NCI-H446 (cell line): ENCODE data around the gene SHB.

ENCODE experiments used
- DNase-seq, 2 experiments: peaks; one replicate each; lab custom pipeline; 2025; lab: John Stamatoyannopoulos, UW

Gene SHB

DNA sequence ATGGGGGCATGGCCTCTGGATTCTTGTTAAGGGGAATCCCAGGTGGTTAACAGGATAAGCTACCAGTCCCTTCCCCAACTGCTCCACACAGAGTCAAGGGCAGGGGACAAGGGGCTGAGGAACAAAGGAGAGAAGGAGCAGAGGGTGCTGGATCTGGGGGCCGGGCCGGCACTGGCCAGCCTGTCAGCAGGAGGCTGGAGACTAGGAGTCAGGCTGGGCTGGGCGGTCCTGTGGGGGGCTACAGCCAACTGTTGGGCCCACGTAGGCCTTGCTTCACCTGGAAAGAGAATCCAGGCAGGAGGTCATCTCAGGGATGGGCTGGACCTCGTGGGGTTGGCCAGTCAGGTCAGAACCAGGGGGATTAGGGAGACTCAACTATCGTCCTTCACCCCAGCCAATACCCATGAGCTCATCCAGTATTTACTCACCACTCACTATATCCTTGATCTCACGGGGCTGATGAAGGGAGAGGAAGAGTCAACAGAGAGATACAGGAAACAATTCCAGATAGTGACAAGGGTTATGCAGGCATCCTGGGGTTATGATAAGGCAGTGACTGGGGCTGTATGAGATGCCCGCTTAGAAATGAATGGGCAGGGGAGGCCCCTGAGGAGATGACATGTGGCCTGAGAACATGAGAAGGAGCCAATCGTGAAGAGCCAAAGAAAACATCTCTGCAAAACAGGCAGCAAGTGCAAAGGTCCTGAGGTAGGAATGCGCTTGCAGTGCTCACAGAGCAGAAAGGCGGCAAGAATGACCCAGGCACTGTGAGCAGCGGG is 117.2 kb downstream of the SHB start:
- DNase-seq: no peak

DNA sequence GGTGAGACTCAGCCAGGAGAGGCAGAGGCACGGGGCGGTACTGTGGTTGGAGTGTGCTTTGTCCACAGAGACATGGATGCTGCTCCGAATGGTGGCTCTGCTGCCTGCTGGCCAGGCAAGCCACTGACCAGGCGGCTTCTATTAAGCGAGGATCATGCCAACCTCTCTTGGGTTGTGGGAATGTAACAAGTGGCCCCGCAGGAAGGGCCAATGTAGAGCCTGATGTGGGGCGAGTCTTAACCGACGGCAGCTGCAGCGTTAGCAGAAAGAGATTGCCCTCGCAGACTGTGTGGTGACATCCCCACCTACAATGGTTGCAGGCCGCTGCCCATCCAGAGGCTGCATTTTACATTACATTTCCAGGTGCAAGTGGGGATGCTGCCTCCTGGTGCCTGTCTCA is 118.5 kb downstream of the SHB start:
- DNase-seq: no peak

- DNase-seq: no peak
Measured at GRCh38 chr9:37949576-37949975, 119.5 kb downstream of the SHB start.

GRCh38 chr9:37948417-37948980 is 120.5 kb downstream of the SHB start:
- DNase-seq: no peak

DNA sequence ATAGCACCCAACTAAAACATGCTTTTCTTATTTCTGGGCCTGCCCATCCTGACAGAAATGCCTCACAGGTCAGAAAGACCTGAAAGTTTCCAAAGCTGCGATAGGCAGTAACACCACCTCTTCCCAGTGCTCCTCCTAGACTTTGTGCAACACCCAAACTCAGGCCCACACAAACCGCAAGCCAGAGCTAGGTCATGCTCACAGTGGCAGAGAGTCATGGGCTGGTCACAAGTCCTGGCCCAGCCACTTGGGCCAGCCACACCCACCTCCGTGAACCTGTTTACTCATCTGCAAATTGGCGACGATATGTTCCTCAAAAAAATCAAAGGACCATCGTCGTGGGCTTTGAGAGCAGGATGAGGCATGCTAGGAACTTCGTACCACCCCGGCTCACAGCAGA is 121.0 kb downstream of the SHB start:
- DNase-seq: no peak

GRCh38 chr9:37947471-37947870 is 121.6 kb downstream of the SHB start:
- no peak for DNase-seq

DNA sequence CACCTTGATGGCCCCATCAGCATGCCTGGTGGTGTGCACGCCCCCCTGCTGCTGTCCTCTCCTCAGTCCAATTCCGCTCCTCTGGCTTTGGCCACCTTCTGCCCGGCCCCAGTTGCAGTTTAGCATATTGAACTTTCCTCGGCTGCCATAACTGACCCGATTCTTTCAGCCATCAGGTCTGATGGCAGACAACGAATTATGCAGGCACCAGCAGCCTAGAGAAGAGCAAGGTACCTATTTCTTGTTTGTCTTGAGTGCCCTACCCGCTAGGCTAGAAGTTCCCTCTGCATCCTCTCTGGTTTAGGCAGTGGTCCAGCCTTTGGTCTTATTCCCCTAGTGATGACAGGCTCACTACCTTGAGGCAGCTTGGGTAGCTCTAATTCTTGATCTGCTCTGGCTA is 122.1 kb downstream of the SHB start:
- DNase-seq: no peak

DNA sequence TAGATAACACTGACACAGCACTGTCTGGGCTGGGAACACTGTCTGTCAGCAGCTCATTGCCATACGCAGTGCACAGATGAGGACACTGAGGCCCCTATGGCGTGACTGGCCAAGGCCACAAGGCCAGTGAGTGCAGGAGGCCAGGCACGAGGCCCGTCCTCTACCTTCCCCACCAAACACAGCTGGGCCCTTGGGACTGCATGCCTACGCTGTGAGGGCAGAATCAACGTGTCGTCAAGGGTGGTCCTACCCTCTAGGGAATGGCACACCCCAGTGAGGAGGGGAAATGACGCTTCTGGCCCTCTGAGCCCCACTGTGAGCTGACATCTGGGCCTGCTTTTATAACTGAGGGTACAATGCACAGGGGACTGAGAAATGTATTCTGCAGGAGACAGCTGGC is 123.0 kb downstream of the SHB start:
- DNase-seq: no peak

DNA sequence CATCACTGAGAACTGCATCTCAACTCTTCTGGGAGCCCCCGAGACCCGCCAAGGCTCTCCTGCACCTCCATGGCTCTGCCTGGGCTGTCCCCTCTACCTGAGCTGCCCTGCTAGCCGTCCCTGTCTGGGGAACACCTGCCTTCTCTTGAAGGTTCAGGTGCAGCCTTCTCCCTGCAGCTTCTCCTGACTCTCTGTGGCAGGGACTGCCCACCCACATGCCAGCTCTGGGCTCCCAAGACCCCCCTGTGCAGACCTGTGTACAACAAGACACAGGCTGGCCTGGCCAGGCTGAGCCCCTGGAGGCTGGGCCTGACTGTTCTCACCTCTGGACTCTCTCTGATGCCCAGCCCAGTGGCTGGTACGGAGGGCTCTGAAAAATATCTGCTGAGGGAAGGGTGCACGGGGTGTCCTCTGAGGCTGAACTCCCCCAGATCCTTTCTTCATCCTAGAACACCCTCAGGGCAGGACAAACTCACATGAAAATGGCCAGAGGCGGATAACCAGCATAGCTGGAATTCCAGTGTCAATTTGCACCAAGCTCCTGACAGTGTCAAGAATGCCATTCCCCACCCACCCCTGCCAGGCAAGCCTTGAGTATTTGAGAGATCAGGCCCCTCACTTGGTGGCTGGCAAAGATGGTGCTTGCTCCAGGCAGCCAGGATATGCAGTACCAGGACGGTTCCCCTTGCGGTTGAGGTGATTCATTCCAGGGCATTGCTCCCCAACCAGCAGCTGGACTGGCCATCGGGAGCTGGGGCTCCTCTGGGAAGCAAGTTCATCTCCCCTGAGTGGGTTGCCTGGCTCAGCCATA is 124.2 kb downstream of the SHB start:
- no peak for DNase-seq

GRCh38 chr9:37944266-37944650 is 124.8 kb downstream of the SHB start:
- DNase-seq: no peak

- DNase-seq: no peak
Measured at GRCh38 chr9:37943345-37944265, 125.4 kb downstream of the SHB start.

GRCh38 chr9:37942621-37943344 is 126.2 kb downstream of the SHB start:
- DNase-seq: no peak

DNA sequence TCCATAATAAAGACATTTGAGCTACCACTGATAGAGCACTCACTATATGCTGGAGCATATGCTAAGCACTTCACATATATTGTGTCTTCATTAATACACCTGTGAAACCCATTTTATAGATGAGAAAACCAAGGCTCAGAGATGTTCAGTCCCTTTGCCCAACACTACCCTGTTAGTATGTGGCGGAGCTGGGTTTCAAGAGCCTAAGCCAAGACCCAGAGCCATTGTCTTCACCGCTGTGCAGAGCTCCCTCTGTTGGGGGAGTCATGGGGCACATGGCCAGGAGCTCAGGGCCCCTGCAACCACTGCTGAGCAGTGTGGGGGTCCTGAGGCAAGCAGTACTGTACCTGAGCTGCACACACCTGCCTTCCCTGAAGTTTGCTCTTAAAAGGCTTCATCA is 127.8 kb downstream of the SHB start:
- DNase-seq: no peak

DNA sequence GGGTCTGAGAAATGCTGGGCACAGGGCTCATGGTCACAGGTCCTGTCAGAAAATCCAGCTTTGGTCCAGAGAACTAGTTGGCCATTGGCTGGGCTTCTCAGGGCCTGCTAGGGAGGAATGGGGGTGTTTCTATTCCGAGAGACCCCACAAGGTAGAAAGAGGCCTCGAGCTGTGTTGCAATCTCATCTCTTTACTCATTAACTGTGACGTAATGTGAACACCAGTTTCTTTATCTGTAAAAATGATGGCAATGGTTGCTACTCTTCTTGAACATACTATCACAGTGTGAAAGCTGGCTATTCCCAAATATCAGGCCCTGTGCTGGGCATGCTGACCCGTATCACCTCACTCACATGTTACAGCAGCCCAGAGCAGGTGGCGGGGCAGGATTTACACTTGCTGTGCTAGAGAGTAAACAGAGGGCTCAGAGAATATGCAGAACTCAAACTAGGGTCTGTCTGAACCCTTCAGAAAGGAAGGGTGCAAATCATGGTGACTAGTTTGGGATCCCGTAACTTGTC is 129.4 kb downstream of the SHB start:
- no peak for DNase-seq

DNA sequence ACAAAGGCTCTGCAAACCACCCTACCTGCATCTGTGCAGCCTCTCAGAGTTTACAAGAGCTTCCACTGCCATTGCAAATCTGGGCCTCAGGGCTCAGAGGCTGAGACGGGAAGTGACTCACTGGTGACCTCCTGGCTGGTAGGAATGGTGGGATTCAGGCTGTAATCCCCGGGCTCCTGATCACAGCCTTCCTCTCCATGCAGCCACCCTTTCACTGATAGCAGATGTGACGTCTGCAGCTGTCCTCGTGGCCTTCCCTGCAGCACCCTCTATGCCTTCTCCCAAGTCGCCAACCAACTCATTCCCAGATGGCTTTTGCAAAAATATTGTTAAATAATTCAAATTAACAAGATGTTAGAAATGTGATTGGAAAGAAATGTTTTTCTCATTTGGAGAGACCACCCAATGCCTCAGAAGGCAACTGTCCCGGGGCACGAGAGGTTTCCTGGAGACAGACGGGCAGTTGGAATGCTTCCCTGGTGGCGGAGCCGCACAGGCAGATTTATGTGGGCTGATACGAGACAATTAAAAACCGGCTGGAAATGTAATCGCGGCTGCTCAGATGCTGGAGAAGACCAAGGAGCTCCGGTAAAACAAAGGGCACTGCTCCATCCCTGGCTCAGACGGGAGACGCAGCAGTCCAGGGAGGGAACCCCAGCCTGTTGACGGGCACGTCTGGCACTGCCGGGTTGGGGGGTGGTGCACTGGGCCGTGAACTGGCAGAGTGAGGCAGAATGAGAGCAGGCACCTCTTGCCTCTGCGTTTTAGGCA is 130.7 kb downstream of the SHB start:
- peak in 1 of 2 experiments; percentile 38 for DNase-seq

DNA sequence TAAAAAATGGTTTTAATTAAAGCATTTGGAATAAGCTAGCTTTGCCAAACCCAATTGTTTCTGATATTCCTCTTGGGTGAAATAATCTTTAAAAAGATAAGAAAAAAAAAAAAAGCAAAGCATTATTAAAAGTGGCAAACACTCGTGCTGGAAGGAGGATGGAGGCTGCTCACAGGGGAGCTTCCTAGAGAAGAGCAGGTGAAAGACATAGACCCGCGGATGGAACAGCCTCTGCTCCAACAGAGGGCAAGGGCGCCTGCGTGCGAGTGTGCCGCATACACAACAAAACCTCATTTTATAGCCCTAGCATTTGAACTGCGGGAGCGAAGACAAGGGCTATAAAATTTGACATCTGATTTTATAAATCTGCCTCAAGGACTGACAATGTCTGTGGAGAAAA is 131.7 kb downstream of the SHB start:
- no peak for DNase-seq

DNA sequence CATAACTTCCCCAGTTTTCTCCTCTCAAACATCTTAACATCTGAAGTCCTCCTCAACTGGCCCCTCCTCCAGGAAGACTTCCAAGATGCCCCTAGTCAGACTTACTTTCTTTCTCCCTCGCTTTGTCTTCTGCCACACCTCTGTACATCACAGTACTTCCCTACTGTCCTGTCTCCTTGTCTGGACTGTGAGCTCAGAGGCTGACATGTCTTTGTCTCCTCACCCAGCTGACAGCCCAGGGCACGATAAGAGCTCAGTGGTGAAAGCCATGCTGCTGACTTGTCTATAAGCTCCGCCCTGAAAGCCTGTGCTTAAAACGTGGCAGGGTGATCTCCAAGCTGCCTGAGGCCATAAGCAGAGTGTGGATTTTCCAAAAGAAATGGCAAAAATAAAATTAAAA is 132.1 kb downstream of the SHB start:
- no peak for DNase-seq

- DNase-seq: no peak
Measured at GRCh38 chr9:37936376-37936775, 132.7 kb downstream of the SHB start.

DNA sequence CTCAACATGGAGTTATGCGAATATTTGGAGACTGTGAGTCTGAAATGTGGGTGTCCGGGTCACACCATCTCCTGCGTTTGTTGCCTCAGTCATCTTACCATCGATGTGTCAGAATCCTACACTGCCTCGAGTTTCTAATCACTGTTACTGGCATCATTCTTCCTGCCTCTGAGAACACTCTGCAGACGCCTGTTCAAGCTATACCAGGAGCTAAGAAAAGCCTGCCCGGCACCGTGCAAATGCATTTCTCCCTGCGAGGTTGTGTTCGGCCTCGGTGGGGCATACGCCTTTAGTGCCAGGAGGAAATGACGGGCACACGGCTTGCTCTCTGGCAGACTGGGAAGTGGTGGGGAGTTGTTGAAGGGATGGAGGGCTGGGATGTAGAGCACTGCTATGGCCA is 133.9 kb downstream of the SHB start:
- DNase-seq: no peak

GRCh38 chr9:37931592-37931991 is 137.4 kb downstream of the SHB start:
- DNase-seq: no peak
